Heart right ventricle (tissue), 16 donors: Measurements from ENCODE around the gene PWWP2B. TPM values are rescaled to one million over a fixed set of nuclear protein-coding genes. Genes with fewer than 3 reads are reported as not detected.

ENCODE experiments used
- ATAC-seq, 8 donors: fragments of 200-7000 bp; cut with Tn5 transposase; one replicate each; pipeline ENCODE4 v1.9.1; 2020; ENCODE audit warnings: mild to moderate bottlenecking in 8 of 8, moderate library complexity in 8 of 8, moderate number of reproducible peaks in 1 of 8
- DNase-seq, 2 donors: peaks; one replicate each; pipeline ENCODE4 v3.0.0-alpha.2; 2020
- H3K27ac ChIP-seq, 10 donors: fragments of 200-600 bp; sonication (generic) in 2 of 10; one replicate each; pipeline versions ENCODE4 v1.5.0 to v1.8.0; 2020 to 2022; ENCODE audit warnings: mild to moderate bottlenecking in 3 of 10
- H3K27me3 ChIP-seq, 7 donors: fragments of 200-600 bp; one replicate each; pipeline ENCODE4 v1.8.0; 2021 to 2022; ENCODE audit warnings: mild to moderate bottlenecking in 2 of 7
- H3K36me3 ChIP-seq, 9 donors: fragments of 200-600 bp; sonication (generic) in 1 of 9; one replicate each; pipeline versions ENCODE4 v1.5.0 to v1.8.0; 2020 to 2022; ENCODE audit warnings: mild to moderate bottlenecking in 2 of 9
- H3K4me1 ChIP-seq, 9 donors: fragments of 200-600 bp; sonication (generic) in 1 of 9; one replicate each; pipeline versions ENCODE4 v1.5.0 to v1.8.0; 2020 to 2022; ENCODE audit warnings: mild to moderate bottlenecking in 4 of 9
- H3K4me3 ChIP-seq, 10 donors: fragments of 200-600 bp; sonication (generic) in 2 of 10; one replicate each; pipeline versions ENCODE4 v1.5.0 to v1.8.0; 2020 to 2022; ENCODE audit warnings: mild to moderate bottlenecking in 7 of 10, moderate library complexity in 2 of 10
- H3K9me3 ChIP-seq, 11 donors: fragments of 200-600 bp in 10 of 11; sonication (generic) in 2 of 11; one replicate each; pipeline versions ENCODE4 v1.5.0 to v1.8.0; 2013 to 2022; ENCODE audit warnings: mild to moderate bottlenecking in 2 of 11, control low read depth in 1 of 11, moderate library complexity in 1 of 11
- CTCF ChIP-seq, 9 donors: fragments of 200-600 bp; sonication (generic) in 2 of 9; IDR thresholded peaks; one replicate each; pipeline versions ENCODE4 v1.5.0 to v1.8.0; 2021 to 2022; ENCODE audit warnings: antibody characterized with exemption in 9 of 9, mild to moderate bottlenecking in 5 of 9, moderate library complexity in 1 of 9
- WGBS, 2 donors: extraction: QIAGEN DNeasy Blood & Tissue Kit; methylation state at CpG; one replicate each; pipeline ENCODE4 v1.1.7; 2013; ENCODE audit warnings: inconsistent platforms in 1 of 2; 5-methylcytosine and 5-hydroxymethylcytosine counted together
- intact Hi-C, 10 donors: fragments of 100-400 bp; cut with DNase I; formaldehyde crosslinking; loops; one replicate each; pipeline versions ENCODE4 v1.11.1 to v1.14.2; 2022
- polyA plus RNA-seq, 2 donors: library from polyadenylated mRNA; stranded (reverse); fragments of 200-250 nt; gene quantifications; one replicate each; pipeline ENCODE4 v1.2.3, GENCODE V29; 2013
- total RNA-seq, 10 donors: library from RNA; stranded (reverse); fragmentation: NEBNext Ultra II Directional in 3 of 10; extraction: Animal tissue kit (Norgen Biotek cat#: 25700) in 3 of 10; gene quantifications; one replicate each; pipeline versions ENCODE4 v1.2.1 to v1.2.4, GENCODE V29; 2021 to 2023
- donor health status: Arrhythmogenic right ventricular cardiomyopathy.
- donor health status: ischemic (EF 13 %, LVEDD 7.1; RV severe dilation, severe dysfunction).
- donor health status: healthy with polysubstance abuse.
- donor health status: DM: no; HTN: yes; CAD: no.
- donor health status: DM: no; HTN: no; CAD: no.
- donor health status: ischemic (EF 25% LVEDD 6.9; RV normal size, moderate dysfunction).
- donor health status: ischemic (EF 25% LVEDD 5.7; RV mildly dilated, moderate dysfunction).
- donor health status: healthy.
- donor health status: DM: yes; HTN: yes; CAD: no.
- donor health status: Ischemic cardiomyopathy.
- donor health status: ischemic (EF 35%, LVEDD 5.7; RV mildly dilated, moderate dysfunction).
- donor health status: nonischemic (EF 11% LVEDD 7.7; RV severe dilation, severe dysfunction).
- donor health status: DM: yes; HTN: yes; CAD: no.
- donor health status: PGD.
- donor health status: ischemic (EF 29% LVEDD 5.4; RV normal size, mild dysfunction).
- donor health status: nonischemic (EF 23%, LVEDD 6.1; RV moderate dilation, normal function).

The PWWP2B gene
- total and polyA plus RNA-seq, 12 donors, result 11.1 to 21.3 (median 15.0) TPM

GRCh38 chr10:132364594-132364970, 32.4 kb upstream of the PWWP2B start:
- no peak overlapping the region for H3K27ac ChIP-seq
- intact Hi-C loops, result no loop called here
- no peaks in the 10 kb centered on the region for H3K27me3 ChIP-seq
- 63 to 86% methylated on average over 5 to 14 of the region's 14 CpGs for WGBS, 2 donors
- peaks cover 0 to 36% (median 0%) of the 10 kb centered on the region in 9 donors for H3K36me3 ChIP-seq
- ATAC-seq (peak in 4 of 8 donors; percentile 48 to 64 (median 57)), DNase-seq (no peak)
- peaks cover 0 to under 1% (median 0%) of the 10 kb centered on the region in 9 donors for H3K4me1 ChIP-seq
- peaks cover 0 to 13% (median 0%) of the 10 kb centered on the region in 11 donors for H3K9me3 ChIP-seq
- no peak for TF ChIP-seq CTCF (IDR thresholded peaks at IDR 0.05)
- H3K4me3 ChIP-seq, result no peak overlapping the region

GRCh38 chr10:132365102-132365501, 31.9 kb upstream of the PWWP2B start:
- no peak overlapping the region for H3K27ac ChIP-seq
- WGBS, 2 donors, result 90 to 95% methylated on average over 9 of the region's 9 CpGs
- H3K4me3 ChIP-seq, result no peak overlapping the region
- no peak for TF ChIP-seq CTCF (IDR thresholded peaks at IDR 0.05)
- no peaks in the 10 kb centered on the region for H3K4me1 ChIP-seq
- DNase-seq (no peak), ATAC-seq (no peak)
- H3K9me3 ChIP-seq, result peaks cover 0 to 13% (median 0%) of the 10 kb centered on the region in 11 donors
- intact Hi-C loops, result no loop called here
- H3K36me3 ChIP-seq, result peaks cover 0 to 36% (median 0%) of the 10 kb centered on the region in 9 donors
- H3K27me3 ChIP-seq, result no peaks in the 10 kb centered on the region

DNA sequence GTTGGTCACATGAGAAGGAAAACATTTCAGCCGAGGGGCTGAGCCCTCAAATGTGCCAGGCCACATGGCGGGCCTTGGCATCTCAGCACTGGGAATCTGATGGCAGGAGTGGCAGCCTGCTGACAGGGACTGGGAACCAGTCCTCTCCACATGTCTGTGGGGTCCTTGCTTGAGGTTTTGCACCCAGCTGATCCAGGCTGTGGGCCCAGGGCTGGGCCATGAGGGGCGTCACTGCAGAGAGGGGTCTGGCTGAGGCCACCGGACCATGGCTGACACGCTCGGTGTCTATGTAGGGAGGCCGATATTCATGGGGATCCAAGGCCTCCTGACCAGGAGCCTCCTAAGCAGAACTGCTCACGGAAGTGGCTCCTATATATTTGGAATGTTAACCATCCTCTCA, 31.0 kb upstream of the PWWP2B start:
- intact Hi-C loops, result no loop called here

GRCh38 chr10:132366499-132366898, 30.5 kb upstream of the PWWP2B start:
- no peak for ATAC-seq
- H3K4me1 ChIP-seq, result no peaks in the 10 kb centered on the region
- intact Hi-C loops, result no loop called here
- H3K27ac ChIP-seq, result no peak overlapping the region
- no peak for DNase-seq
- H3K36me3 ChIP-seq, result peaks cover 0 to 36% (median 0%) of the 10 kb centered on the region in 9 donors
- 83 to 85% methylated on average over 9 of the region's 9 CpGs for WGBS, 2 donors
- no peak overlapping the region for H3K4me3 ChIP-seq
- TF ChIP-seq CTCF (IDR thresholded peaks at IDR 0.05), result no peak
- no peaks in the 10 kb centered on the region for H3K27me3 ChIP-seq
- peaks cover 0 to 13% (median 0%) of the 10 kb centered on the region in 11 donors for H3K9me3 ChIP-seq

More for the DNA sequence above, 31.0 kb upstream of the PWWP2B start:
- H3K36me3 ChIP-seq, result peaks cover 0 to 36% (median 0%) of the 10 kb centered on the region in 9 donors
- H3K4me3 ChIP-seq, result no peak overlapping the region
- no peak for ATAC-seq
- no peaks in the 10 kb centered on the region for H3K4me1 ChIP-seq
- no peaks in the 10 kb centered on the region for H3K27me3 ChIP-seq
- no peak for DNase-seq
- 92 to 97% methylated on average over 8 of the region's 8 CpGs for WGBS, 2 donors
- no peak for TF ChIP-seq CTCF (IDR thresholded peaks at IDR 0.05)
- H3K9me3 ChIP-seq, result peaks cover 0 to 13% (median 0%) of the 10 kb centered on the region in 11 donors
- no peak overlapping the region for H3K27ac ChIP-seq
